Type B pancreatic cell (in vitro differentiated cells): Measurements from ENCODE around the gene AKR1B15. TPM values are rescaled to one million over a fixed set of nuclear protein-coding genes. Genes with fewer than 3 reads are reported as not detected.

Experiments
- DNase-seq: peaks from one replicate; pipeline ENCODE4 v3.0.0; 2021; ENCODE audit warnings: mixed read lengths; ENCODE audit not compliant: unreplicated experiment; ENCODE audit errors: extremely low spot score
- H3K27ac Mint-ChIP-seq: 2 replicates; pipeline ENCODE4 v1.8.0; 2021; ENCODE audit warnings: mild to moderate bottlenecking, mixed read lengths
- H3K27me3 Mint-ChIP-seq: 2 replicates; pipeline ENCODE4 v1.8.0; 2021; ENCODE audit warnings: mixed read lengths
- H3K36me3 Mint-ChIP-seq: 2 replicates; pipeline ENCODE4 v1.8.0; 2021; ENCODE audit warnings: mixed read lengths
- H3K4me1 Mint-ChIP-seq: one replicate; pipeline ENCODE4 v1.8.0; 2021; ENCODE audit warnings: mixed read lengths; ENCODE audit not compliant: unreplicated experiment
- H3K4me3 Mint-ChIP-seq: 2 replicates; pipeline ENCODE4 v1.8.0; 2021; ENCODE audit warnings: mild to moderate bottlenecking, mixed read lengths
- H3K9me3 Mint-ChIP-seq: 2 replicates; pipeline ENCODE4 v1.8.0; 2021; ENCODE audit warnings: mixed read lengths
- CTCF ChIP-seq: fragments of 200-600 bp; sonication (generic); conservative IDR thresholded peaks from 2 replicates; pipeline ENCODE4 v1.5.0; 2021; ENCODE audit warnings: antibody characterized with exemption, mild to moderate bottlenecking
- total RNA-seq: library from RNA; stranded (reverse); gene quantifications from 2 replicates; pipeline ENCODE4 v1.2.1, GENCODE V29; 2021; ENCODE audit warnings: low replicate concordance

AKR1B15 gene
- total RNA-seq, 1 donor from 2014 or later = 0.63 TPM

- no peak for DNase-seq
- Mint-ChIP-seq H3K4me3 (no peak overlapping the region), H3K36me3 (no peaks in the 10 kb centered on the region), H3K9me3 (no peaks in the 10 kb centered on the region), H3K27ac (no peak overlapping the region), H3K27me3 (peaks cover 48% of the 10 kb centered on the region), H3K4me1 (no peaks in the 10 kb centered on the region)
- TF ChIP-seq CTCF = no peak
Observed at GRCh38 chr7:134622303-134622995, 73.5 kb downstream of the AKR1B15 start.

- H3K36me3 Mint-ChIP-seq = no peaks in the 10 kb centered on the region
- no peak overlapping the region for H3K27ac Mint-ChIP-seq
- H3K27me3 Mint-ChIP-seq = peaks cover 56% of the 10 kb centered on the region
- no peak for TF ChIP-seq CTCF
- H3K9me3 Mint-ChIP-seq = no peaks in the 10 kb centered on the region
- DNase-seq = no peak
- no peaks in the 10 kb centered on the region for H3K4me1 Mint-ChIP-seq
- H3K4me3 Mint-ChIP-seq = no peak overlapping the region
Observed at GRCh38 chr7:134623193-134623592, 74.3 kb downstream of the AKR1B15 start.

GRCh38 chr7:134625550-134625949 is 76.6 kb downstream of the AKR1B15 start:
- DNase-seq = no peak

GRCh38 chr7:134627109-134627774 is 78.3 kb downstream of the AKR1B15 start:
- H3K4me3 Mint-ChIP-seq = no peak overlapping the region
- peaks cover 53% of the 10 kb centered on the region for H3K27me3 Mint-ChIP-seq
- H3K9me3 Mint-ChIP-seq = no peaks in the 10 kb centered on the region
- H3K4me1 Mint-ChIP-seq = no peaks in the 10 kb centered on the region
- H3K27ac Mint-ChIP-seq = no peak overlapping the region
- H3K36me3 Mint-ChIP-seq = no peaks in the 10 kb centered on the region
- no peak for DNase-seq
- no peak for TF ChIP-seq CTCF

More at GRCh38 chr7:134625550-134625949, 76.6 kb downstream of the AKR1B15 start:
- Mint-ChIP-seq H3K9me3 (no peaks in the 10 kb centered on the region), H3K27ac (no peak overlapping the region), H3K27me3 (peaks cover 51% of the 10 kb centered on the region), H3K4me1 (no peaks in the 10 kb centered on the region), H3K36me3 (no peaks in the 10 kb centered on the region), H3K4me3 (no peak overlapping the region)
- no peak for TF ChIP-seq CTCF

- no peak for DNase-seq
- Mint-ChIP-seq H3K4me1 (no peaks in the 10 kb centered on the region), H3K9me3 (no peaks in the 10 kb centered on the region), H3K4me3 (no peak overlapping the region), H3K27ac (no peak overlapping the region), H3K27me3 (peaks cover 48% of the 10 kb centered on the region), H3K36me3 (no peaks in the 10 kb centered on the region)
- no peak for TF ChIP-seq CTCF
Observed at GRCh38 chr7:134627775-134628153, 78.9 kb downstream of the AKR1B15 start.
